Testis (tissue), 3 donors: Measurements from ENCODE around the gene RUFY1. TPM values are rescaled to one million over a fixed set of nuclear protein-coding genes. Genes with fewer than 3 reads are reported as not detected.
"Not testable (repeated sequence)": the region's sequence is repeated elsewhere in the genome, so short reads cannot be mapped to it uniquely, and the experiment has no call there.

Source experiments
- DNase-seq: peaks from one replicate; pipeline ENCODE4 v3.0.0-alpha.2; 2019
- H3K27ac ChIP-seq, 2 donors: fragments of 200-600 bp; sonication (generic); one replicate each; pipeline ENCODE4 v1.5.1; 2019
- H3K27me3 ChIP-seq: fragments of 200-600 bp; sonication (generic); one replicate; pipeline ENCODE4 v1.5.1; 2019
- H3K36me3 ChIP-seq: fragments of 200-600 bp; sonication (generic); one replicate; pipeline ENCODE4 v1.5.1; 2017; ENCODE audit warnings: low read depth; ENCODE audit errors: missing control alignments
- H3K4me1 ChIP-seq: fragments of 200-600 bp; sonication (generic); one replicate; pipeline ENCODE4 v1.5.1; 2019
- H3K4me3 ChIP-seq, 2 donors: fragments of 200-600 bp; sonication (generic); one replicate each; pipeline ENCODE4 v1.5.1; 2017 to 2019
- H3K9me3 ChIP-seq: fragments of 200-600 bp; sonication (generic); one replicate; pipeline ENCODE4 v1.5.1; 2017
- POLR2A ChIP-seq: fragments of 450-650 bp; IDR thresholded peaks from one replicate; pipeline ENCODE4 v1.6.1; 2017; ENCODE audit warnings: antibody characterized with exemption, mild to moderate bottlenecking, moderate library complexity
- WGBS, 2 donors: methylation state at CpG; one replicate each; pipeline ENCODE4 v1.1.5; 2018; 5-methylcytosine and 5-hydroxymethylcytosine counted together
- intact Hi-C: fragments of 100-400 bp; cut with DNase I; formaldehyde crosslinking; loops from one replicate; pipeline ENCODE4 v1.15.1; 2023; ENCODE audit warnings: low total_unique reads
- polyA plus RNA-seq: library from polyadenylated mRNA; stranded (reverse); fragments of 350-450 nt; fragmentation: Illumina TruSeq; extraction: RNeasy Lipid Tissue Mini Kit (QIAGEN cat#74804); gene quantifications from one replicate; pipeline ENCODE4 v1.2.3, GENCODE V29; 2014; ENCODE audit warnings: low read depth, low replicate concordance; ENCODE audit not compliant: insufficient read depth
- total RNA-seq, 2 donors: library from RNA; depleted of rRNA; stranded (reverse); fragments of >200 nt; gene quantifications; one replicate each; pipeline ENCODE4 v1.2.3, GENCODE V29; 2016
- TF ChIP-seq, protein P1 (sequence below), 3 experiments: fragments of 450-650 bp in 2 of 3; fragments of 200-600 bp in 1 of 3; sonication (generic) in 1 of 3; IDR thresholded peaks; one replicate each; pipeline ENCODE4 v1.5.1; 2016 to 2019; ENCODE audit warnings: antibody characterized with exemption in 3 of 3, mild to moderate bottlenecking in 2 of 3, moderate library complexity in 1 of 3

The RUFY1 gene
- total and polyA plus RNA-seq, 3 donors from 2014 or later: 28.6 to 51.2 (median 47.0) TPM

DNA sequence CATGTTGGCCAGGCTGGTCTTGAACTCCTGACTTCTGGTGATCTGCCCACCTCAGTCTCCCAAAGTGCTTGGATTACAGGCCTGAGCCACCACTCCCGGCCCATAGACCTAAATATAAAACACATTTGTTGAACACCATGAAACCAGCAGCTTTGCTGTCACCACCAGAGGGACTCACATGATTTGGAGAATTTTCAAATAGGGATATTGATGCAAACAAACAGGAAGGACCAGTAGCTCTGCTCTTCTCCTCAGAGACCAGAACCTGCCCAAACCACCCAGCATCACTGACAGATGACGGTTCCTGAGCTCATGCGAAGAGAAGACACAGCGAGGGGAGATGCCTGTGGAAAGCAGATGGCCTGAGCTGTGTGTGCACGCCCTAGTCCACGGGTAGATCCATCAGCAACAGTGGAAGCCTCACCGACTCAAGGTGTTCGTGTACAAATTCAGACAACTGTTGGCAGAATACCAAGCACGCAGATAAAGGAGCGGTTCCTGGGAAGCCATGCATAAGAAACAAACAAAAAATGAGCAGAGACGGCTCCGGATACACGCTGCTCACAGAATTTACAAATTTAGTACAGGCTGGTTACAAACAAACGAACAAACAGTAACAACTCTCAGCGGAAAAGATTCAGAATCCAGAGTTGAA lies 30.8 kb upstream of the RUFY1 start:
- H3K9me3 ChIP-seq, DNase-seq, H3K27me3 ChIP-seq, H3K36me3 ChIP-seq, H3K4me1 ChIP-seq, H3K27ac ChIP-seq, intact Hi-C loops, H3K4me3 ChIP-seq: not testable (repeated sequence)
- WGBS, 2 donors: 63 to 67% methylated on average over 14 to 15 of the region's 15 CpGs

DNA sequence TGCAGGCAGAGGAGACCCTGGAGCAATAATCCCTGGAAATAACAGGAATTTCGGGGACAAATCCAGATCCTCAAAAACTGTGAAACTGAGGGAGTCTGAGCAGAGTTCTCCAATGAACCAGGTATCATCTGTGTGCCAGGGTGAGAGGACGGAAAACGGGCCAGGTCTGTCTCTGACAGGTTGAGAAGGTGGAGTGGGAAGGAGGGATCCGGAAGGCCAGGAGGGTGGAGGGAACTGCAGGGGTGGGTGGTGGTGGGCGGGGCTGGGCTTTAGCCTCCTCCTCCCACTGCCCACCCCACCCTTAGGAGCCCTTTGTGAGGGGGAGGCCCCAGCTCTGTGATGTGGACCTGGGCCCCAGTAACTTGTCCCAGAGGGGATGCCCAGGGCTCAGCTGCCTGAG lies 28.2 kb upstream of the RUFY1 start:
- H3K36me3 ChIP-seq, H3K27me3 ChIP-seq, intact Hi-C loops, H3K4me3 ChIP-seq, DNase-seq, H3K4me1 ChIP-seq, H3K27ac ChIP-seq, H3K9me3 ChIP-seq: not testable (repeated sequence)
- 79 to 86% methylated on average over 4 of the region's 5 CpGs for WGBS, 2 donors

DNA sequence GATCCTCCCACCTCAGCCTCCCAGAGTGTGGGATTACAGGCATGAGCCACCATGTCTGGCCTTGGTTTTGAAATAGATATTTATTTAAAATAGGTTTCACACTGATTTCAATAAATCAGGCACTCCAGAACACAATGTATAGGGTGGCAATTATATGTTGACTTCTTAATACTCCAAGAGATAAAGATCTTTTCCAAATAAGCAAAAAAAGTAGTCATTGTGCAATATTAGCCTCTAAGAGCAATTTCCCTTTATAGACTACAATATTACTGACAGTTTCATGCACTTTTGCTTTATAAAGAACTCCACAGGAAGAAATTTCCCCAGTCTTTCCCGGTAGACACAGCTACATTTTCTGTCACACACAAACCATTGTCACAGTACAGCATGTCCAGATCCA lies 23.4 kb upstream of the RUFY1 start:
- 59 to 65% methylated on average over 1 of the region's 1 CpG for WGBS, 2 donors
- intact Hi-C loops: no loop called here

DNA sequence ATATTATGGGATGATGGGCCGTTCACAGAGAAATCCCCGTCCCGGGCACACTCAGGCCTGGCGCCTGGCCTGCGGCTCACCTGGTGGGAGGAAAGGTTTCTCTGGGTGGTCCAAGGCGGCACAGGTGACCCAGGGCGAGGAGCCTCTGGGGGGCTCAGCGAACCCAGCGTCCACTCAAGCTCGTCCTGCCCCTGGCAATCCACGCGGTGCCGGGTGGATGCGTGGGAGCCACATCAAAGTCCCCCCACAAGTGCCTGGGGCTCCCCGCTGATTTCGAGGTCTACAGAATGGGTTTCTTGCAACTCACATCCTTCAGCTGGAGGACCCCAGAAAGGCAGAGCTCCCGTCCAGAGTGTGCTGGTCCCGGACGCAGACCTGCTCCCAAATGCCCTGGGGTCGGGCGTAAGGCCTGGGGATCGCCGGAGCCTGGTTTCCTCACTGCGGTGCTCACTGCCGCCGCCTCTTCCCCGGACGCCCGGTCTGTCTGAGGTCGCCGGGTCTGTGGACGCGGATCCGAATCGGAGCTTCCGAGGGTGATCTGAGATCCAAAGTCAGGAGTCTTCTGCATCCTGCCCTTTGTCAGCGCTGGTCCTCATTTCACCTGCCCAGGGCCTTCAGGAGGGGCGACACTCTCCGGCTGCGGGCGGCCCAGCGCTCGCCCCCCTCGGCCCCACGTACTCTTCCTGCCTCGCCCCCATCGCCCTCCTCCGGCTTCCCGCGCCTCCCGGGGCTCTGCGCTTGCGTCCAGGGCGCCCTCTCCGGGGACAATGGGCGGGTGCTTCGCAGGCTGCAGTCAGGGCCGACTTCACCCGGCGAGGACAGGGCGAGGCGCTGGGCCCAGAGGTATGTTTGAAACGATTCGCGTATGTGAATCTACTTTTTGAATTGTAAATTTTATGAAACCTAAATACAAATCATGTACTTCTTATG lies 20.0 kb upstream of the RUFY1 start:
- Histone ChIP-seq H3K27me3 (no peaks in the 10 kb centered on the region), H3K4me1 (no peaks in the 10 kb centered on the region), H3K4me3 (peak overlapping the region; percentile 41 to 64), H3K27ac (no peak overlapping the region), H3K36me3 (no peaks in the 10 kb centered on the region), H3K9me3 (no peaks in the 10 kb centered on the region)
- TF ChIP-seq POLR2A: no peak
- TF ChIP-seq, protein P1, sequence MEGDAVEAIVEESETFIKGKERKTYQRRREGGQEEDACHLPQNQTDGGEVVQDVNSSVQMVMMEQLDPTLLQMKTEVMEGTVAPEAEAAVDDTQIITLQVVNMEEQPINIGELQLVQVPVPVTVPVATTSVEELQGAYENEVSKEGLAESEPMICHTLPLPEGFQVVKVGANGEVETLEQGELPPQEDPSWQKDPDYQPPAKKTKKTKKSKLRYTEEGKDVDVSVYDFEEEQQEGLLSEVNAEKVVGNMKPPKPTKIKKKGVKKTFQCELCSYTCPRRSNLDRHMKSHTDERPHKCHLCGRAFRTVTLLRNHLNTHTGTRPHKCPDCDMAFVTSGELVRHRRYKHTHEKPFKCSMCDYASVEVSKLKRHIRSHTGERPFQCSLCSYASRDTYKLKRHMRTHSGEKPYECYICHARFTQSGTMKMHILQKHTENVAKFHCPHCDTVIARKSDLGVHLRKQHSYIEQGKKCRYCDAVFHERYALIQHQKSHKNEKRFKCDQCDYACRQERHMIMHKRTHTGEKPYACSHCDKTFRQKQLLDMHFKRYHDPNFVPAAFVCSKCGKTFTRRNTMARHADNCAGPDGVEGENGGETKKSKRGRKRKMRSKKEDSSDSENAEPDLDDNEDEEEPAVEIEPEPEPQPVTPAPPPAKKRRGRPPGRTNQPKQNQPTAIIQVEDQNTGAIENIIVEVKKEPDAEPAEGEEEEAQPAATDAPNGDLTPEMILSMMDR (IDR thresholded peaks at IDR 0.05): no peak
- DNase-seq: peak; percentile 68
- intact Hi-C loops: no loop called here
- 24 to 32% methylated on average over 25 to 60 of the region's 65 CpGs for WGBS, 2 donors

More for the DNA sequence above, 23.4 kb upstream of the RUFY1 start:
- no peaks in the 10 kb centered on the region for H3K4me1 ChIP-seq
- no peaks in the 10 kb centered on the region for H3K36me3 ChIP-seq
- H3K4me3 ChIP-seq: no peak overlapping the region
- no peak for TF ChIP-seq POLR2A
- TF ChIP-seq, protein P1 (IDR thresholded peaks at IDR 0.05): no peak
- no peak for DNase-seq
- H3K9me3 ChIP-seq: no peaks in the 10 kb centered on the region
- H3K27ac ChIP-seq: no peak overlapping the region
- H3K27me3 ChIP-seq: no peaks in the 10 kb centered on the region

GRCh38 chr5:179533024-179533423 lies 17.3 kb upstream of the RUFY1 start:
- H3K36me3 ChIP-seq: no peaks in the 10 kb centered on the region
- no peak for DNase-seq
- H3K27ac ChIP-seq: no peak overlapping the region
- 78 to 95% methylated on average over 6 of the region's 6 CpGs for WGBS, 2 donors
- no peaks in the 10 kb centered on the region for H3K9me3 ChIP-seq
- TF ChIP-seq, protein P1 (IDR thresholded peaks at IDR 0.05): no peak
- no peak for TF ChIP-seq POLR2A
- H3K27me3 ChIP-seq: no peaks in the 10 kb centered on the region
- H3K4me1 ChIP-seq: no peaks in the 10 kb centered on the region
- intact Hi-C loops: no loop called here
- H3K4me3 ChIP-seq: no peak overlapping the region
